ENCODE results near the gene RHEB. TPM values are rescaled to one million over a fixed set of nuclear protein-coding genes. Genes with fewer than 3 reads are reported as not detected.
"Not testable (repeated sequence)": the region's sequence is repeated elsewhere in the genome, so short reads cannot be mapped to it uniquely, and the experiment has no call there.

Gene RHEB
- total and polyA plus RNA-seq, 5 donors = 115 to 217 (median 125) TPM

- intact Hi-C loops (cut with DNase I) = no loop called here
- ATAC-seq (no peak), DNase-seq (no peak)
- H3K4me3 ChIP-seq (ENCODE audit: low read length) = no peak overlapping the region
- no peaks in the 10 kb centered on the region for H3K4me1 ChIP-seq (ENCODE audit: control insufficient read depth, insufficient read depth, low read length)
- H3K27ac ChIP-seq (ENCODE audit: low read length) = no peak overlapping the region
- 20% methylated on average over 3 of the region's 3 CpGs for WGBS
- no peaks in the 10 kb centered on the region for H3K9me3 ChIP-seq (ENCODE audit: control insufficient read depth, low read length)
- no peaks in the 10 kb centered on the region for H3K27me3 ChIP-seq (ENCODE audit: control insufficient read depth, insufficient read depth)
Observed at GRCh38 chr7:151550656-151551286, 31.1 kb upstream of the RHEB start.

GRCh38 chr7:151549644-151550043 is 29.9 kb upstream of the RHEB start:
- H3K27ac ChIP-seq (ENCODE audit: low read length) = no peak overlapping the region
- H3K27me3 ChIP-seq (ENCODE audit: control insufficient read depth, insufficient read depth) = no peaks in the 10 kb centered on the region
- no peak overlapping the region for H3K4me3 ChIP-seq (ENCODE audit: low read length)
- no peaks in the 10 kb centered on the region for H3K4me1 ChIP-seq (ENCODE audit: control insufficient read depth, insufficient read depth, low read length)
- WGBS = 94% methylated on average over 6 of the region's 6 CpGs
- intact Hi-C loops (cut with DNase I) = no loop called here
- ATAC-seq (no peak), DNase-seq (no peak)
- H3K9me3 ChIP-seq (ENCODE audit: control insufficient read depth, low read length) = no peaks in the 10 kb centered on the region

- Histone ChIP-seq H3K4me1 (ENCODE audit: control insufficient read depth, insufficient read depth, low read length) (no peaks in the 10 kb centered on the region), H3K4me3 (ENCODE audit: low read length) (no peak overlapping the region), H3K9me3 (ENCODE audit: control insufficient read depth, low read length) (no peaks in the 10 kb centered on the region), H3K27me3 (ENCODE audit: control insufficient read depth, insufficient read depth) (no peaks in the 10 kb centered on the region), H3K27ac (ENCODE audit: low read length) (no peak overlapping the region)
- no peak for ATAC-seq
- 95% methylated on average over 7 of the region's 7 CpGs for WGBS
- no peak for DNase-seq
- intact Hi-C loops (cut with DNase I) = no loop called here
Observed at GRCh38 chr7:151549083-151549482, 29.4 kb upstream of the RHEB start.

- no peak for ATAC-seq
- H3K9me3 ChIP-seq (ENCODE audit: control insufficient read depth, low read length) = no peaks in the 10 kb centered on the region
Observed at GRCh38 chr7:151544183-151544582, 24.5 kb upstream of the RHEB start.

GRCh38 chr7:151542606-151543130 is 23.0 kb upstream of the RHEB start:
- H3K9me3 ChIP-seq (ENCODE audit: control insufficient read depth, low read length) = no peaks in the 10 kb centered on the region
- no peaks in the 10 kb centered on the region for H3K4me1 ChIP-seq (ENCODE audit: control insufficient read depth, insufficient read depth, low read length)
- H3K27me3 ChIP-seq (ENCODE audit: control insufficient read depth, insufficient read depth) = no peaks in the 10 kb centered on the region
- WGBS = 91% methylated on average over 6 of the region's 6 CpGs
- ATAC-seq = no peak
- H3K27ac ChIP-seq (ENCODE audit: low read length) = no peak overlapping the region
- H3K4me3 ChIP-seq (ENCODE audit: low read length) = no peak overlapping the region
- no peak for DNase-seq
- intact Hi-C loops (cut with DNase I) = no loop called here

More at GRCh38 chr7:151544183-151544582, 24.5 kb upstream of the RHEB start:
- no peak overlapping the region for H3K4me3 ChIP-seq (ENCODE audit: low read length)
- DNase-seq = no peak
- intact Hi-C loops (cut with DNase I) = no loop called here
- no peak overlapping the region for H3K27ac ChIP-seq (ENCODE audit: low read length)
- no peaks in the 10 kb centered on the region for H3K27me3 ChIP-seq (ENCODE audit: control insufficient read depth, insufficient read depth)
- no peaks in the 10 kb centered on the region for H3K4me1 ChIP-seq (ENCODE audit: control insufficient read depth, insufficient read depth, low read length)

- 89% methylated on average over 17 of the region's 17 CpGs for WGBS
- intact Hi-C loops (cut with DNase I) = no loop called here
- Histone ChIP-seq H3K4me3 (ENCODE audit: low read length) (no peak overlapping the region), H3K27me3 (ENCODE audit: control insufficient read depth, insufficient read depth) (no peaks in the 10 kb centered on the region), H3K9me3 (ENCODE audit: control insufficient read depth, low read length) (no peaks in the 10 kb centered on the region), H3K4me1 (ENCODE audit: control insufficient read depth, insufficient read depth, low read length) (no peaks in the 10 kb centered on the region), H3K27ac (ENCODE audit: low read length) (no peak overlapping the region)
- ATAC-seq (no peak), DNase-seq (no peak)
Observed at GRCh38 chr7:151541709-151542499, 22.2 kb upstream of the RHEB start.

GRCh38 chr7:151540146-151540545 is 20.5 kb upstream of the RHEB start:
- WGBS = 97% methylated on average over 4 of the region's 4 CpGs

GRCh38 chr7:151539088-151539671 is 19.5 kb upstream of the RHEB start:
- 55% methylated on average over 9 of the region's 9 CpGs for WGBS
- DNase-seq (peak; percentile 42 to 82 (median 77)), ATAC-seq (peak; percentile 86 to 90)
- no peaks in the 10 kb centered on the region for H3K9me3 ChIP-seq (ENCODE audit: control insufficient read depth, low read length)
- no peak overlapping the region for H3K4me3 ChIP-seq (ENCODE audit: low read length)
- intact Hi-C loops (cut with DNase I) = no loop called here
- no peaks in the 10 kb centered on the region for H3K4me1 ChIP-seq (ENCODE audit: control insufficient read depth, insufficient read depth, low read length)
- H3K27ac ChIP-seq (ENCODE audit: low read length) = no peak overlapping the region
- H3K27me3 ChIP-seq (ENCODE audit: control insufficient read depth, insufficient read depth) = no peaks in the 10 kb centered on the region

More at GRCh38 chr7:151540146-151540545, 20.5 kb upstream of the RHEB start:
- H3K27me3 ChIP-seq (ENCODE audit: control insufficient read depth, insufficient read depth) = no peaks in the 10 kb centered on the region
- intact Hi-C loops (cut with DNase I) = no loop called here
- H3K4me3 ChIP-seq (ENCODE audit: low read length) = no peak overlapping the region
- H3K27ac ChIP-seq (ENCODE audit: low read length) = no peak overlapping the region
- ATAC-seq (no peak), DNase-seq (no peak)
- no peaks in the 10 kb centered on the region for H3K4me1 ChIP-seq (ENCODE audit: control insufficient read depth, insufficient read depth, low read length)
- no peaks in the 10 kb centered on the region for H3K9me3 ChIP-seq (ENCODE audit: control insufficient read depth, low read length)

- Histone ChIP-seq H3K9me3 (ENCODE audit: control insufficient read depth, low read length) (no peaks in the 10 kb centered on the region), H3K4me1 (ENCODE audit: control insufficient read depth, insufficient read depth, low read length) (no peaks in the 10 kb centered on the region), H3K4me3 (ENCODE audit: low read length) (no peak overlapping the region), H3K27me3 (ENCODE audit: control insufficient read depth, insufficient read depth) (no peaks in the 10 kb centered on the region), H3K27ac (ENCODE audit: low read length) (no peak overlapping the region)
- ATAC-seq = peak; percentile 75 to 83
- DNase-seq = peak in 1 of 3 donors; percentile 63
- intact Hi-C loops (cut with DNase I) = no loop called here
- WGBS = 29% methylated on average over 8 of the region's 8 CpGs
Observed at GRCh38 chr7:151537818-151538561, 18.3 kb upstream of the RHEB start.

- H3K4me3 ChIP-seq (ENCODE audit: low read length); intact Hi-C loops (cut with DNase I); H3K27ac ChIP-seq (ENCODE audit: low read length); H3K4me1 ChIP-seq (ENCODE audit: control insufficient read depth, insufficient read depth, low read length); H3K9me3 ChIP-seq (ENCODE audit: control insufficient read depth, low read length); ATAC-seq; DNase-seq; H3K27me3 ChIP-seq (ENCODE audit: control insufficient read depth, insufficient read depth): not testable (repeated sequence)
- 93% methylated on average over 2 of the region's 2 CpGs for WGBS
Observed at GRCh38 chr7:151536178-151536577, 16.5 kb upstream of the RHEB start.

GRCh38 chr7:151529842-151530241 is 10.1 kb upstream of the RHEB start:
- no peak for ATAC-seq
- Histone ChIP-seq H3K4me3 (ENCODE audit: low read length) (no peak overlapping the region), H3K9me3 (ENCODE audit: control insufficient read depth, low read length) (no peaks in the 10 kb centered on the region), H3K27me3 (ENCODE audit: control insufficient read depth, insufficient read depth) (no peaks in the 10 kb centered on the region), H3K4me1 (ENCODE audit: control insufficient read depth, insufficient read depth, low read length) (no peaks in the 10 kb centered on the region), H3K27ac (ENCODE audit: low read length) (no peak overlapping the region)
- intact Hi-C loops (cut with DNase I) = no loop called here
- no peak for DNase-seq
